Tibial nerve (tissue), 3 donors: ENCODE results near the gene TM4SF1.

Source experiments
- POLR2A ChIP-seq, 2 donors: fragments of 450-650 bp; IDR thresholded peaks; one replicate each; pipeline ENCODE4 v1.6.1; 2017; ENCODE audit warnings: antibody characterized with exemption in 2 of 2, mild to moderate bottlenecking in 2 of 2, moderate library complexity in 2 of 2
- TF ChIP-seq, protein P1 (sequence below), 5 experiments: fragments of 200-600 bp in 3 of 5; fragments of 450-650 bp in 2 of 5; sonication (generic) in 3 of 5; IDR thresholded peaks; one replicate each; pipeline ENCODE4 v1.5.1; 2016 to 2019; ENCODE audit warnings: antibody characterized with exemption in 5 of 5, mild to moderate bottlenecking in 3 of 5, moderate library complexity in 2 of 5

DNA sequence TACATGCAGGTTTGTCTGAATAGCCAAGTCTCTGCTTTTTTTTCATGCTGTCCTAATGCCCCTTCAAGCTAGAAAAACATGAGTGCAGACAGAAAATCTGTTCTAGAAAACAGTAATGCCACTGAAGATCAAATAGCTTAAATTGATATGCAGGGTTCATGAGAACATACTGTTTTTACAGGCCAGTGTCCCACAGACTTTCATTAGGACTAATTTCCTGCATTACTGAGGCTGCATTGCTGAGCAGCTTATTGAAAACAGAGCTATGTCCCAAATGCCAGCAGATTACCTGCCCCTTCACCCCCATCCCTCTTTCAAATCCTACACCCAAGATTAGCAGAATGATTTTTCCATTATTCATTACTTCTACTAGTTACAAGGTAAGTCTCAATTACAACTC, 44.7 kb downstream of the TM4SF1 start:
- TF ChIP-seq, protein P1, sequence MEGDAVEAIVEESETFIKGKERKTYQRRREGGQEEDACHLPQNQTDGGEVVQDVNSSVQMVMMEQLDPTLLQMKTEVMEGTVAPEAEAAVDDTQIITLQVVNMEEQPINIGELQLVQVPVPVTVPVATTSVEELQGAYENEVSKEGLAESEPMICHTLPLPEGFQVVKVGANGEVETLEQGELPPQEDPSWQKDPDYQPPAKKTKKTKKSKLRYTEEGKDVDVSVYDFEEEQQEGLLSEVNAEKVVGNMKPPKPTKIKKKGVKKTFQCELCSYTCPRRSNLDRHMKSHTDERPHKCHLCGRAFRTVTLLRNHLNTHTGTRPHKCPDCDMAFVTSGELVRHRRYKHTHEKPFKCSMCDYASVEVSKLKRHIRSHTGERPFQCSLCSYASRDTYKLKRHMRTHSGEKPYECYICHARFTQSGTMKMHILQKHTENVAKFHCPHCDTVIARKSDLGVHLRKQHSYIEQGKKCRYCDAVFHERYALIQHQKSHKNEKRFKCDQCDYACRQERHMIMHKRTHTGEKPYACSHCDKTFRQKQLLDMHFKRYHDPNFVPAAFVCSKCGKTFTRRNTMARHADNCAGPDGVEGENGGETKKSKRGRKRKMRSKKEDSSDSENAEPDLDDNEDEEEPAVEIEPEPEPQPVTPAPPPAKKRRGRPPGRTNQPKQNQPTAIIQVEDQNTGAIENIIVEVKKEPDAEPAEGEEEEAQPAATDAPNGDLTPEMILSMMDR (IDR thresholded peaks at IDR 0.05): no peak
- TF ChIP-seq POLR2A (IDR thresholded peaks at IDR 0.05): no peak
